ENCODE data around the gene OMG.
"Not testable (repeated sequence)": the region's sequence is repeated elsewhere in the genome, so short reads cannot be mapped to it uniquely, and the experiment has no call there.

OMG gene

GRCh38 chr17:31297090-31297489 is at the start of gene OMG:
TSS of gene OMG (minus strand) at chr17:31297239. CDS start at chr17:31296331, 908 bp downstream.
- in situ Hi-C loops (cut with MboI; ENCODE audit: low pct_unique_long_range_greater_than_20kb, low sequenced_read_pairs): no loop called here
- DNase-seq: no peak

GRCh38 chr17:31345191-31345747 is 48.2 kb upstream of the OMG start:
- in situ Hi-C loops (cut with MboI; ENCODE audit: low pct_unique_long_range_greater_than_20kb, low sequenced_read_pairs); DNase-seq: not testable (repeated sequence)

- in situ Hi-C loops (cut with MboI; ENCODE audit: low pct_unique_long_range_greater_than_20kb, low sequenced_read_pairs): no loop called here
- DNase-seq: no peak
These were observed 43.0 kb upstream of the OMG start for GRCh38 chr17:31339906-31340661.

GRCh38 chr17:31329221-31329620 is 32.2 kb upstream of the OMG start:
- in situ Hi-C loops (cut with MboI; ENCODE audit: low pct_unique_long_range_greater_than_20kb, low sequenced_read_pairs): no loop called here
- no peak for DNase-seq

- DNase-seq: no peak
- in situ Hi-C loops (cut with MboI; ENCODE audit: low pct_unique_long_range_greater_than_20kb, low sequenced_read_pairs): no loop called here
These were observed 31.1 kb upstream of the OMG start for GRCh38 chr17:31328160-31328535.

- in situ Hi-C loops (cut with MboI; ENCODE audit: low pct_unique_long_range_greater_than_20kb, low sequenced_read_pairs): no loop called here
- no peak for DNase-seq
These were observed 30.6 kb upstream of the OMG start for GRCh38 chr17:31327534-31328159.

- DNase-seq: no peak
- in situ Hi-C loops (cut with MboI; ENCODE audit: low pct_unique_long_range_greater_than_20kb, low sequenced_read_pairs): loop anchor here (25.0 kb wide), 1 partner anchor 111 kb away; no protein-coding TSS in a partner anchor
These were observed 26.5 kb upstream of the OMG start for GRCh38 chr17:31323551-31323950.

GRCh38 chr17:31321966-31322365 is 24.9 kb upstream of the OMG start:
- no peak for DNase-seq
- in situ Hi-C loops (cut with MboI; ENCODE audit: low pct_unique_long_range_greater_than_20kb, low sequenced_read_pairs): loop anchor here (25.0 kb wide), 1 partner anchor 110 kb away; no protein-coding TSS in a partner anchor

- peak; percentile 96 for DNase-seq
- in situ Hi-C loops (cut with MboI; ENCODE audit: low pct_unique_long_range_greater_than_20kb, low sequenced_read_pairs): loop anchor here (25.0 kb wide), 1 partner anchor 109 kb away; no protein-coding TSS in a partner anchor
These were observed 24.4 kb upstream of the OMG start, which contains the start of gene EVI2A for GRCh38 chr17:31321481-31321880. TSS of gene EVI2A (minus strand) at chr17:31321622. CDS start at chr17:31319013, 2,609 bp downstream.

GRCh38 chr17:31320791-31321190 is 23.8 kb upstream of the OMG start:
- peak; percentile 44 for DNase-seq
- in situ Hi-C loops (cut with MboI; ENCODE audit: low pct_unique_long_range_greater_than_20kb, low sequenced_read_pairs): loop anchor here (25.0 kb wide), 1 partner anchor 108 kb away; no protein-coding TSS in a partner anchor

- DNase-seq: no peak
- in situ Hi-C loops (cut with MboI; ENCODE audit: low pct_unique_long_range_greater_than_20kb, low sequenced_read_pairs): loop anchor here (25.0 kb wide), 1 partner anchor 108 kb away; no protein-coding TSS in a partner anchor
These were observed 23.2 kb upstream of the OMG start for GRCh38 chr17:31320241-31320640.

- peak; percentile 79 for DNase-seq
- in situ Hi-C loops (cut with MboI; ENCODE audit: low pct_unique_long_range_greater_than_20kb, low sequenced_read_pairs): loop anchor here (25.0 kb wide), 1 partner anchor 107 kb away; no protein-coding TSS in a partner anchor
These were observed 22.0 kb upstream of the OMG start for GRCh38 chr17:31318851-31319661.

- in situ Hi-C loops (cut with MboI; ENCODE audit: low pct_unique_long_range_greater_than_20kb, low sequenced_read_pairs): loop anchor here (25.0 kb wide), 1 partner anchor 106 kb away; no protein-coding TSS in a partner anchor
- peak; percentile 79 for DNase-seq
These were observed 21.3 kb upstream of the OMG start for GRCh38 chr17:31318298-31318801.

GRCh38 chr17:31314782-31315100 is 17.7 kb upstream of the OMG start:
- in situ Hi-C loops (cut with MboI; ENCODE audit: low pct_unique_long_range_greater_than_20kb, low sequenced_read_pairs): loop anchor here (25.0 kb wide), 1 partner anchor 102 kb away; no protein-coding TSS in a partner anchor
- DNase-seq: peak; percentile 71

GRCh38 chr17:31313982-31314781 is 17.1 kb upstream of the OMG start, which contains the start of gene EVI2B:
TSS of gene EVI2B (minus strand) at chr17:31314054. CDS start at chr17:31305609, 8,445 bp downstream.
- DNase-seq: peak; percentile 90
- in situ Hi-C loops (cut with MboI; ENCODE audit: low pct_unique_long_range_greater_than_20kb, low sequenced_read_pairs): loop anchor here (25.0 kb wide), 1 partner anchor 102 kb away; no protein-coding TSS in a partner anchor

GRCh38 chr17:31312223-31312622 is 15.2 kb upstream of the OMG start:
- DNase-seq: peak; percentile 37

GRCh38 chr17:31311526-31311925 is 14.5 kb upstream of the OMG start:
- in situ Hi-C loops (cut with MboI; ENCODE audit: low pct_unique_long_range_greater_than_20kb, low sequenced_read_pairs): loop anchor here (25.0 kb wide), 1 partner anchor 99 kb away; no protein-coding TSS in a partner anchor
- no peak for DNase-seq

More at GRCh38 chr17:31312223-31312622, 15.2 kb upstream of the OMG start:
- in situ Hi-C loops (cut with MboI; ENCODE audit: low pct_unique_long_range_greater_than_20kb, low sequenced_read_pairs): loop anchor here (25.0 kb wide), 1 partner anchor 100 kb away; no protein-coding TSS in a partner anchor

- peak; percentile 46 for DNase-seq
These were observed 13.8 kb upstream of the OMG start for GRCh38 chr17:31310886-31311285.

More at GRCh38 chr17:31310886-31311285, 13.8 kb upstream of the OMG start:
- in situ Hi-C loops (cut with MboI; ENCODE audit: low pct_unique_long_range_greater_than_20kb, low sequenced_read_pairs): loop anchor here (25.0 kb wide), 1 partner anchor 99 kb away; no protein-coding TSS in a partner anchor
